ENCODE results near the gene PRMT1.

DNA sequence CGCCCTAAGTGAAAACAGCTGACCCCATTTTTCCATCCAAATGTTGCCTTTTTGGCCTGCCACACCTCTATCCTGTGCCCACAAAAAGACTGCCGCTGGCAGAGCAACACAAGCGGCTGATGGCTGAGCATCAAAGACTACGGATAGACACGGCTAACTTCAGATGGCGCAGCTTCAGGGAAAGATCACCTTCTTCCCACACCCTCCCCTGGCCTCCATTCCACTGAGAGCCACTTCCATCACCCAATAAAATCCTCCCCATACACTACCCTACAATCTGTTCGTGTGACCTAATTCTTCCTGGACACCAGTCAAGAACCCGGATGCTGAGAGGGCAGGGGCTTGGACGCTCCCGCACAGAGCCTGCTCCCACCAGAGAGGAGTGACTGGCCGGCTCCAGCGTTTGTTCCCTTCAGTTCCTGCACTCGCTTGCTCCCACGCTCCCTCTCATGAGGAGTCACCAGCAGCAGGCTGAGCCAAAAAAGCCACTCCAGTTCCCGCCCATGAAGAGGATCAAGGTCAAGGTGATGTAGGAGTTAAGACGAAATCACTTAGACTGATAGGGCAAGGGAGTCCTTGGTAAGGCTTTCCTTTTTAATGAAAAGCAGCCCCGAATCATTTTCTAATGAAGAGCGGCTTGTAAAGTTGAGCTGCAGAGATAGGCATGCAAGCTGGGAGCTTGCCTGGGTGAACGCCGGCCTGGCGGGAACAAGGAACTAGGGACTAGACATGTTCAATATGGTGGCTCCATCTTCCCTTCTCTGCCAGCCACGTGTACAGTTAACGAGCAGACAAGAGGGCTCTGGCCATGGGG, 50.4 kb downstream of the PRMT1 start:
- TF ChIP-seq, protein P1, sequence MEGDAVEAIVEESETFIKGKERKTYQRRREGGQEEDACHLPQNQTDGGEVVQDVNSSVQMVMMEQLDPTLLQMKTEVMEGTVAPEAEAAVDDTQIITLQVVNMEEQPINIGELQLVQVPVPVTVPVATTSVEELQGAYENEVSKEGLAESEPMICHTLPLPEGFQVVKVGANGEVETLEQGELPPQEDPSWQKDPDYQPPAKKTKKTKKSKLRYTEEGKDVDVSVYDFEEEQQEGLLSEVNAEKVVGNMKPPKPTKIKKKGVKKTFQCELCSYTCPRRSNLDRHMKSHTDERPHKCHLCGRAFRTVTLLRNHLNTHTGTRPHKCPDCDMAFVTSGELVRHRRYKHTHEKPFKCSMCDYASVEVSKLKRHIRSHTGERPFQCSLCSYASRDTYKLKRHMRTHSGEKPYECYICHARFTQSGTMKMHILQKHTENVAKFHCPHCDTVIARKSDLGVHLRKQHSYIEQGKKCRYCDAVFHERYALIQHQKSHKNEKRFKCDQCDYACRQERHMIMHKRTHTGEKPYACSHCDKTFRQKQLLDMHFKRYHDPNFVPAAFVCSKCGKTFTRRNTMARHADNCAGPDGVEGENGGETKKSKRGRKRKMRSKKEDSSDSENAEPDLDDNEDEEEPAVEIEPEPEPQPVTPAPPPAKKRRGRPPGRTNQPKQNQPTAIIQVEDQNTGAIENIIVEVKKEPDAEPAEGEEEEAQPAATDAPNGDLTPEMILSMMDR (IDR thresholded peaks at IDR 0.05): no peak
- TF ChIP-seq EZH2 (IDR thresholded peaks at IDR 0.05; ENCODE audit: borderline replicate concordance, insufficient read depth, low read depth, low read length, poor library complexity, severe bottlenecking): no peak

Data from B cell (primary cell).